ENCODE results near the gene KCNA4. TPM values are rescaled to one million over a fixed set of nuclear protein-coding genes. Genes with fewer than 3 reads are reported as not detected.
A peak's percentile ranks its signal among the peaks of the same experiment; 100 is the strongest.
"Not testable (repeated sequence)": the region's sequence is repeated elsewhere in the genome, so short reads cannot be mapped to it uniquely, and the experiment has no call there.

Gene KCNA4
- total RNA-seq = 1.9 TPM
- long read RNA-seq, full-length matches to known transcripts = 1 of 2 reads
- long read RNA-seq, partial matches to known transcripts = 0 of 2 reads
- long read RNA-seq, other reads (novel, unspliced or antisense) = 1 of 2 reads

DNA sequence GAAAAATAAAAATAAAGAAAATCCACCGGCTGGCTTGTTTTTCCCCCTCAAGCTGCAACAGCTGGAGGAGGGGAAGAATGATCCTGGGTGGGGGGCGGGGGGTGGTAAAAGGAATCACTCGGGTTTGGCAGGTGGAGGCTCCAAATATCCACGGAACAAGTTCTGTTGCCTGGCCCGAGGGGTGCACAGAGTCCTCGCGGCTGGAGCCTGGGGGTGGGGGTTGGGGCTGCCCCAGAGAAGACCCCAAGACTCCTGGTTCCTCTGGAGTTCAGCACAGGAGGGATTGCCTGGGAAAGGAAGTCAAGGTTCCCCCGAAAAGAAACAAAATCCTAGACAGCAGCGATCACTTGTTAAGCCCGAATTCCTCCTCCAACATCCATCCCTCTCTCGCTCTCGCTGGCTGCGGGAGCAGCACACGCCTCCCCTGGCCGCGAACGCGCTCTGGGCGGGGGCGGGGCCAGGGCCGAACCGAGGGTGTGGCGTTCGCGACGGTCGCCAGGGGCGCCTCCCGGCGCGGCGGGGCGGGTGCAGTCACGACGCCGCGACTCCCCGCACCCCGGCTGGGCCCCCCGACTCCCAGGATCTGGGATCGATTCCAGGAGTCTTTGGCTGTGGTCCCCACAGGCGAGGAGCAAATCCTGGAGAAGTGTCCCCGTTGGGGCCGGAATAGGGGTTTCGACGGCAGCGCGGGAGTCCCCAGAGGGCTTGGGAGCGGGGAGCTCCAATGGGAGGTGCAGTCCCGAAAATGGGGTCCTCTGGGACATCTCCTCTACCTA is at the start of gene KCNA4:
Gene KCNA4 (minus strand): TSS at position 443 of the 776 bp plus-strand sequence. CDS start 4,352 bp downstream, outside the sequence.
- peak; percentile 71 for DNase-seq (ENCODE audit: missing footprints)
- intact Hi-C loops (cut with DNase I) = no loop called here
- peak; percentile 87 for ATAC-seq

DNA sequence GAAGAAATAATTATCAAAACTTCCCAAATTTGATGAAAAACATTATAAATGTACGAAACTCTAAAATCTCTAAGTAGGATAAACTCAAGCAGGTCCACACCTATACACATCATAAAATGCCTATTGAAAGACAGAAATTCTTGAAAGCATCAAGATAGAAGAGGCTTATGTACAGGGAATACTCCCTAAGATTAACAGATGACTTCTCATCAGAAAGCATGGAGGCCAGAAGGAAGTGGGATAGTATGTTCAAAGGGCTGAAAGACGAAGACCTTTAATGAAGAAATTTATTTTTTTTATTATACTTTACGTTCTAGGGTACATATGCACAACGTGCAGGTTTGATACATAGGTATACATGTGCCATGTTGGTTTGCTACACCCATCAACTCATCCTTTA is 45.3 kb upstream of the KCNA4 start:
- intact Hi-C loops (cut with DNase I) = no loop called here
- DNase-seq (ENCODE audit: missing footprints) (no peak), ATAC-seq (no peak)

DNA sequence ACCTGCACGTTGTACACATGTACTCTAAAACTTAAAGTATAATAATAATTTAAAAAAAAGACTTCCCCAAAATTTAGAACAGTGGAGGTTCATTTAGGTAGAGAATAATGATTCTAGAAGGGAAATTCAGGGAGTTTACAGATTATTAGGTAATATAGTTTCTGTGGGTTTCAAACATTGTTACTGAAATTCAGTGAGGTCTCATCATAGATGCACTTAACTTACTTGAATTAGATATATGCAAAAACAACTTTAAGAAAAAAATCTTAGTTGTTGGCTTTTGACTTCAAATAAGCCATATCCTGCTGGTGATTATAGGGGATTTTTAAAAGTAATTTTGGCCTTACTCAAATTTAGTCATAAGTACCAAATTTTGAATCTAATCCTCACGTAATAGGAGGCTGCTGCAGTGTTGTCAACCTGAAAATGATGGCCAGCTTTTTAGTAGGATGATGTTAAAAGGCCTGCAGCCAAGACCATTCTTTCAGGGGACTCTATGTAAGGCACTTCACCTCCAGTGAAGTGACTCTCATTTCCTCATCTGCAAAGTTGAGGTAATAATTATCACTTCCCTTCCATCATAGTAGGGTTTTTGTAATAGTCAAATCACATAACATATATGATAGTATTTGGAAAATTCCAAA is 42.5 kb upstream of the KCNA4 start:
- DNase-seq (ENCODE audit: missing footprints) (no peak), ATAC-seq (no peak)
- intact Hi-C loops (cut with DNase I) = no loop called here

DNA sequence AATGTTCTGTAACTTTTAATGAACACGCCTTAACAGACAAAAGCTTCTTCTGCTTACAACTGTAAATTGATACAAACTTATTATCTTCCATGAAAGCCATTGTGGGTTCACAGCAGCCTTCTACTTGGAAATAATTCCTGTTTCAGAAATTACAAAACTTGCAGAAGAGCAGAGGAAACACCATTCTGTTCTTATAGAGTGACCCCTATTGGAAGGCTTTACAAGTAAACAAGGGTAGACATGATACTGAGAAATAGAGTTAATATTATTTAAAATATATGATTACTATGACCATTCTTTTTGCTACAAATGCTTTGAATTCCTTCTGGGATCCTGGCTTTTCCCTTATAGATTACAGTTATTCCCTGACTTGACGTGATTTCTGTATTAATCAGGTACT is 32.4 kb upstream of the KCNA4 start:
- intact Hi-C loops (cut with DNase I) = loop anchor here (5.0 kb wide), 1 partner anchor 202 kb away; no protein-coding TSS in a partner anchor
- ATAC-seq (no peak), DNase-seq (ENCODE audit: missing footprints) (no peak)

DNA sequence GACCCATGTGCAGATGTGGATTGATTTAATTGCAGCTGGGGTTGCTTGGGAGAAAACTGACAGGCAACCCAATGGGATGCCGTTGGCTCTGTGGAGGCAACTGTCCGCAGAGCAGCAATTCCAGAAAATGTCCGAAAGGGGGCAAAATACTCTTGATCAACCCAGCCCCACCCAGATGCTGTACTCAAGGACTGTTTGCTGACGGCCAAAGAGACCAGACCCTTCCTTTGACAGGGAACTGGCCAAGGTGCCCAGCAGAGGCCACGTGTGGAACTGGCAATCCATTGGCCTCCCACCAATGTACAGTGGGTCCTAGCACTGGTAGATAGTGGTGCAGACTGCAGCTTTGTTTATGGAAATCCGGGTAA is 29.7 kb upstream of the KCNA4 start:
- intact Hi-C loops (cut with DNase I) = loop anchor here (5.0 kb wide), 1 partner anchor 199 kb away; no protein-coding TSS in a partner anchor
- DNase-seq (ENCODE audit: missing footprints) (peak; percentile 44), ATAC-seq (no peak)

DNA sequence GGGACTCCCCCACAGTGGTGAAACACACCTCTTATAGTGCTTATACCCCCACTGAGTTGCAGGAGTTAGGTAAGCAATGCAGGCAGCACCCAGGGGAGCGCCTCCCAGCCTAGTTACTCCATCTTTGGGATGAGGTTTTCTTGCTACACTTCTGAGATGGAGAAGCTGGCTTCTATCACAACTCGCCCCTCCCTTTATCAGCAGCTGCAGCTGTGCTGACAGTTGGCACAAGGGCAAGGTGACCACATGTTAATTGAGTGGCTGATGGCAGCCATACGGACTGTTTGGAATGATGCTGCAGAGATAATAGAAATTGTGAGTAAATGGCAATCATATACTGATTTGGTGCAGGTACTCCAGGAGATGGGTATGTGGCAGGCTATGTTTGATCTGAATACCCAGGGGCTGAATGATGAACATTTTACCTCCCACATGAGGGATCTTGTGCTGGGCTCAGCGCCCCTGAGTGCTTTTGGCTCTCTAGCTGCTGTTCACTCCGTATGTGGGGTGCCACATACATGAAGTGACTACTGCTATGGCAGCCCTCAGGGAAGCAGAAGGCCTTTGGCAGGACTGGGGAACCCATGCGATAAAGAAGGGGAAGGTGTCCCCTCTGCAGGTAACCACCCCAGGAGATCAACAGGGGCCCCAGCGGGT is 29.2 kb upstream of the KCNA4 start:
- DNase-seq (ENCODE audit: missing footprints) = no peak
- ATAC-seq = no peak
- intact Hi-C loops (cut with DNase I) = loop anchor here (5.0 kb wide), 1 partner anchor 199 kb away; no protein-coding TSS in a partner anchor

DNA sequence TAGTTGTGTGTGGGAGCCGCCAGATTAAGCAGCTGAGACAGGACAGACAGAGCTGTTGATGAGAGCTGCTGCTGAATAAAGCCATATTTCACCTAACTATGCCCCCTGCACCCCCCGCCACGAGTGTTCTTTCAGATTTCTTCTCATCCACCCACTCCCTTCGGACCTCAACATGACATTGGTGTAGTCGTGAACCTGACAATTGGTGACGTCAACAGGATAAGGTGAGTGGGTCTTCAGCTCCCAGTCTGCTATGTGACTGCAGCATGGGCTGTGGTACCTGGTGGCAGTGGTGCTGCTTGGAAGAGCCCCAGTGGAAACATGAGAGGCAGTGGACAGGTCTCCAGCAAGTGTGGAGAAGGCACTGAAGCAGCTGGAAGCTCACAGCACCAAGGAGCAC is 28.3 kb upstream of the KCNA4 start:
- ATAC-seq = no peak

DNA sequence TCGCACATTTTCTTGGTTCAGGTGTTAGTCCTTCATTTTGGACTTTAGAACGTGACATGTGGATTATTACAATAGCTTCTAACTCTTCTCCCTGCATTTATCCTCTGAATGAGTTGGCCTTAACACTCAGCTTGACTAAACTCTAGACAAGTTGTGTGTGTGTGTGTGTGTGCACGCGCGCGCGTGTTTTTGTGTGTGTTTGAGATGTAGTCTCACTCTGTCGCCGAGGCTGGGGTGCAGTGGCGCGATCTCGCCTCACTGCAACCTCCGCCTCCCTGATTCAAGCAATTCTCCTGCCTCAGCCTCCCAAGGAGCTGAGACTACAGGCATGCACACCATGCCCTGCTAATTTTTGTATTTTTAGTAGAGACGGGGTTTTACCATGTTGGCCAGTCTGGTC is 24.3 kb upstream of the KCNA4 start:
- ATAC-seq (no peak), DNase-seq (ENCODE audit: missing footprints) (no peak)
- intact Hi-C loops (cut with DNase I) = no loop called here

More for the DNA sequence above, 28.3 kb upstream of the KCNA4 start:
- no peak for DNase-seq (ENCODE audit: missing footprints)
- intact Hi-C loops (cut with DNase I) = loop anchor here (5.0 kb wide), 1 partner anchor 198 kb away; no protein-coding TSS in a partner anchor

DNA sequence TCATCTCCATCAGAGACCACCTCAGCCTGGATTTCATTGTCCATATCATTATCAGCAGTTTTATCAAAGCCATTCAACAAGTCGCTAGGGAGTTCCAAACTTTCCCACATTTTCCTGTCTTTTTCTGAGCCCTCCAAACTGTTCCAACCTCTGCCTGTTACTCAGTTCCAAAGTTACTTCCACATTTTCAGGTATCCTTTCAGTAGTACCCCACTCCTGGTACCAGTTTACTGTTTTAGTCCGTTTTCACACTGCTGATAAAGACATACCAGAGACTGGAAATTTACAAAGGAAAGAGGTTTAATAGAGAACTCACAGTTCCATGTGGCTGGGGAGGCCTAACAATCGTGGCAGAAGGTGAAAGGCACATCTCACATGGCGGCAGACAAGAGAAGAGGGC is 17.9 kb upstream of the KCNA4 start:
- ATAC-seq; DNase-seq (ENCODE audit: missing footprints); intact Hi-C loops (cut with DNase I): not testable (repeated sequence)

DNA sequence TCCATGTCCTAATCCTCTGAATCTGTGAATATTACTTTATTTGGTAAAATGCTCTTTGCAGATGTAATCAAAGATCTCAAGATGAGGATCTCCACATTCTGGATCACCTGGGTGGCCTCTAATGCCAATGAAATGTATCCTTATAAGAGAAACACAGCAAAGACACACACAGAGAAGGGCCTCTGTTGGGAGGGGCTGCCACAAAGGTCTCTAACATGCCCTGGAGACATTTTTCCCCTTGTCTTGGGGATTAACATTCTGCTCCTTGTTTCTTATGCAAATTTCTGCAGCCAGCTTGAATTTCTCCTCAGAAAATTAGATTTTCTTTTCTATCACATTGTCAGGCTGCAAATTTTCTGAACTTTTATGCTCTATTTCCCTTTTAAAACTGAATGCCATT is 17.3 kb upstream of the KCNA4 start:
- ATAC-seq; DNase-seq (ENCODE audit: missing footprints); intact Hi-C loops (cut with DNase I): not testable (repeated sequence)

DNA sequence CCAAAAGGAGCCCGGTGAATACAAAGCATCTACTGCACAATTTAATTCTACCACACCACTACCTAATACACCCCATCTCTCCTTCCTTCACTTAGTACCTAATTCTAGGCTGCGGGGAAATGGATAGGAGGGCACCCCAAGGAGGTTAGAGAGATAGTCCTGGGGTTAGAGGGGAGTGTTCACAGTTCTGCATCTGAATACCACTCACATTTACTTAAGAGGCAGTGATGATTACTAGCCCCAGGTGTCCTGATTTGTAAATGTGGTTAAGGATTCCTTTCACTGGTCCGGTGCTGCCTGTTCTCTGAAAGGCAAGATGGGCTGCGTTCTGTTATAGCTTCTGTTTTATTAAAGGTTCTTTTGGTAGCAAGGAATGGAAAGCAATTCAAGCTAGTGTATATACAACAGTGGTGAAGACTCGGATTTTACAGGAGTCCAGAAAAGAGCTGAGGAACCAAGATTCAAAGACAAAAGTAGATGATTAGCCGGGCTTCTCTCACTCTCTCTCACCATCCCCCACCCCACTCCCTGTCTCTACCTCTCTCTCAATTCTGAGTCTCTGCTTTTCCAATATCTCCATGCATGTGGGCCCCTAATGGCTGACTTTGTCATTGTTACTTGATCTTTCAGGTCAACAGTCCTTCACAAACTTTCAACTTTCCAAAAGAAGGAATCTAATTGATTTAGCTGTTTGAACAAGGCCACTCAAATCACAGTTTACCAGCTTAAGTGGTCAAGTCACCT is 8.7 kb upstream of the KCNA4 start:
- DNase-seq (ENCODE audit: missing footprints) = no peak
- intact Hi-C loops (cut with DNase I) = no loop called here
- no peak for ATAC-seq

DNA sequence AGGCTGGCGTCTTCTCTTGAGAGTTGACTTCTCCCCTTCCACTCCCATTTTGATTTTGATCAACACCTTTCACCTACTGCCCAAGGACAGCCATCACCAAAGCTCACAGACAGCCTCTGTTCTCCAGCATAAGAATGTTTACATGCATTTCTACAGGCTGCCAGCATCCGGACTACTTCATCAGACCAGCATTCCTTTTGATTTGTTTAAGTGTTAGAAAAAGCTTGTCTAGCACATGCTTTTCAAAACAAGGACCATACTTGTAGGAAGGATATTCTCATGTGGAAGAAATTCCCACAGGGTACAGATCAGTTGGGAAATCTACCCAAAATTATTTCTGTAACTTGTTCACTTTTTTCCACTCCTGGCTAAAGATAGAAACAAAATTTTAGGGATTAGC is 6.2 kb upstream of the KCNA4 start:
- no peak for DNase-seq (ENCODE audit: missing footprints)
- no peak for ATAC-seq
- intact Hi-C loops (cut with DNase I) = no loop called here

DNA sequence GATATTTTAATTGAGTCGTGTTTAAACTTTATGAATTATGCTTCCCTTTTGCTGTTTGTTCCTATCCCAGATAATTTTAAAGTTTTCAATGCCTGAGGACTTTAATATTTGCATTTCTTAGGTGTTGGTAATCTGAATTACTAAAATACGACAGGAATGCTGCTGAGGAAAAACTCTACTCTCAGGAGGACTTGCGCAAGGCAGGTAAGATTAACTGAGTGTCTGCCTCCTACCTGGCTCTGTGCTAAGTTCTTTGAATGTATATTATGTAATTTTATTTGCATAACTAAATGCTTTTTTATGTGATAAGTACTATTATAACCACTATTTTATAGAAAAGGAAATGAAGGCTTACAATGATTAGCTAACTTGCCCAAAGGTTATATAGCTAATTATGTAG is 2.7 kb upstream of the KCNA4 start:
- ATAC-seq (no peak), DNase-seq (ENCODE audit: missing footprints) (no peak)
- intact Hi-C loops (cut with DNase I) = no loop called here

DNA sequence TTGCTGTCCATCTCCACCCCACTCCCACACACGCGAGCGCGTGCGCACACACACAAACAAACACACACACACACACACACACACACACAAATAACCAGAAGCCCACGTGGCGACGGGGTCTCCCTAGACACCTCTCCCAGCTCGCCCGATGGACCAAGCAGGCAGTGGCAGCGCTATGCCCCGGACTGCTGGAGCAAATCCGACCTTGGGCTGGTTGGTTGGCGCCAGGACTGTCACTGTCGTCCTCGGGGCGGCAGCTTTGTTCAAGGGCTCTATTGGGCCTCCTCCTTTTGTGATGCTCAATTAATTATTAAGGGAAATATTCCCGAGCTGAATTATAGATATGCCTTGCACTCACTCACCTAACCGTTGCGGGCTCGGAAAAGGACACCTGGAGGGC is 1.7 kb upstream of the KCNA4 start:
- DNase-seq (ENCODE audit: missing footprints) = peak; percentile 31
- no peak for ATAC-seq
- intact Hi-C loops (cut with DNase I) = no loop called here

DNA sequence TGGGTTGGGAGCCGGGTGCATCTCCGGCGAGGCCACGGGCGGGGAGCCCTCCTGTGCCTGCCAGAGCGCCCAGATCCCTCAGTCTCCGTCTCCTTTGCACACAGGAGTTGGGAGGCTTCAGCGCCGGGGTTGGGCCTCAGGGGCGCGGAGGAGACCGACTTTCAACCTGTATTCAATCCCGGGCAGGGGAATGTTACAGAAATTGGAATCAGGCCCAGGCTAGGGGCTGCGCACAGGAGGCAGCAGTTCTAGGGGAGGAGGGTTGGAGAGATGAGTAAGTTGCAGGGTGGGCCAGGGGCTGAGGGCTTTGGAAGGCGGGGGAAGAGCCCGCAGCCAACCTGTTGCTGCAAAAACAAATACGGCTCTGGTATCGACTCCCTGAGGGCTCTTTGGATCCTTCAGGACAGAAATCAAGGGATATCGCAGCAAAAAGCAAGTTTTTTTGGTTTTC is 640 bp upstream of the KCNA4 start:
- intact Hi-C loops (cut with DNase I) = no loop called here
- no peak for ATAC-seq
- no peak for DNase-seq (ENCODE audit: missing footprints)

DNA sequence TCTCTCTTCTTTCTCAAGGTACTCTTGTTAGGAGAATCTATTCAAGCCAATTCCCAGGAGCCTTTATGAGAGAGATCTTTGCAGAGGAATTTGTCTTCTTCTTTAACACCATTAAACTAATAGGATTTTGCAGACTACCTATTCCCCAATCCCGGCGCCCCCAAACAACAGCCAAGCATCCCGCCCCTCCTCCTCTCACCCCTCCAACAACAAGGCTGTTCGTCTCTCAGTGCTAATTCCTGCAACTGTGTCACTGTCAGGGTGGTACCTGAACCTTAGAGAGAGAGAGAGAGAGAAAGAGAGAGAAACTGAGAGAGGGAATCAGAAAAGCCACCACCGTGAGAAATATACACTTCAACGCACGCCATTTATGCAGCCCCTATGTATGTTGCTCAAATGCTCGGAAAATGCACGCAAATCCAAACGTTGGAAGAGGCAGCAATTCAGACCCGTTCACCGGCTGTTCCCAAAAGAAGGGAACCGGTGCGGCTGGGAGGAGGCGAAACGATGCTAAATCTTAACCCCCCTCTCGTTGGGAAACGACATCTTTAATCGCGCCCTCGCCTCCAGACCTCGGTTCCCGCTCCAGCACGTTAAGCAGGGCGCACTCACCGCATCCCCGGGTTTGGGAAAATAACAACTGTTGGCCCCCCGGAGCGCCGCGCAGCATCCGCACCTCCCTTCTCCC is 961 bp downstream of the KCNA4 start:
- ATAC-seq (no peak), DNase-seq (ENCODE audit: missing footprints) (peak; percentile 26)
- intact Hi-C loops (cut with DNase I) = no loop called here

DNA sequence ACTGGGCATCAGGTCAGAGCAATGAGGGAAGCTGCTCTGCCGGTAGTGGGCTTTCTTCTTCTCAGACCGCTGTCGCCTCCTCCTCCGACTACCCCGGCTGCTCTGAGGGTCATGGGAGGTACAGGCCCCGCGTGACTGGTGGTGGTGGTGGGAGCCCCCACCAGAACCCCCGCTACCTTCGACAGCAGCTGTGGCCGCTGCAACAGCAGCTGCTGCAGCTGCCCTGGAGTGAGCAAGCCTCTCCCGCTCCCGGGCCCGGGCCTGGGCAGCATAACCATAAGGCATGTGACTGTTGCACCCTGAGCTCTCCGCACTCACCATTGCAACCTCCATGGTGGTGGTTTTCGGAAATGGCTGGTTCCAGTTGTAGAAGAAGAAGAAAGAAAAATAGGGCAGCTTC is 4.5 kb downstream of the KCNA4 start:
- ATAC-seq (no peak), DNase-seq (ENCODE audit: missing footprints) (peak; percentile 63)
- intact Hi-C loops (cut with DNase I) = no loop called here

DNA sequence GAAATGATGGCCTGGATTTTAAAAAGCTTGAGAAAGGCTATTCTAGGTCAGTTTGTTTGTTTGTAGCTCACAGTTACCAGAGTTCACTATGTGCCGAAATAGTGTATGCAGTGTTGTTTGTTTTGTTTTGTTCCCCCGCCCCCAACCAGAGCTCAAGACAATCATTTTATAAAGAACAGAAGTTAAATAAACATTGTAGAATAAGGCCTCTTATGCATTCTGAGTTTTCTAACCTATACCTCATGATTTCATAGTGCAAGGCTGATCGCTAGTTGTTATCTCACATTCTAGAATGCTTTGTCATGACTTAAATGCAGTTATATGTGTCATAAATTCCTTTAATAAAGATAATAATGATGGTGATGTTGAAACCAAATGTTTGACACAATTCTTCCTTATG is 7.8 kb downstream of the KCNA4 start:
- no peak for ATAC-seq
- intact Hi-C loops (cut with DNase I) = loop anchor here (10.0 kb wide), 1 partner anchor 234 kb away; no protein-coding TSS in a partner anchor

More for the DNA sequence above, 7.8 kb downstream of the KCNA4 start:
- no peak for DNase-seq (ENCODE audit: missing footprints)

Data from Right ventricle myocardium inferior (tissue), 1 donor.